Heart left ventricle (tissue), 16 donors: ENCODE results near the gene CALML6. TPM values are rescaled to one million over a fixed set of nuclear protein-coding genes. Genes with fewer than 3 reads are reported as not detected.

ENCODE experiments used
- ATAC-seq, 4 donors: fragments of 200-7000 bp; cut with Tn5 transposase; one replicate each; pipeline ENCODE4 v1.9.1; 2020 to 2022; ENCODE audit warnings: moderate library complexity in 4 of 4, mild to moderate bottlenecking in 3 of 4, moderate number of reproducible peaks in 1 of 4
- DNase-seq, 5 donors: peaks; one replicate each; pipeline ENCODE4 v3.0.0-alpha.2; 2020
- H3K27ac ChIP-seq, 12 donors: fragments of 200-600 bp; sonication (generic) in 4 of 12; one replicate each; pipeline versions ENCODE4 v1.5.0 to v1.8.0; 2016 to 2022; ENCODE audit warnings: mild to moderate bottlenecking in 2 of 12
- H3K27me3 ChIP-seq, 9 donors: fragments of 200-600 bp; sonication (generic) in 2 of 9; one replicate each; pipeline versions ENCODE4 v1.5.1 to v1.8.0; 2016 to 2022; ENCODE audit warnings: mild to moderate bottlenecking in 3 of 9
- H3K36me3 ChIP-seq, 9 donors: fragments of 200-600 bp; sonication (generic) in 2 of 9; one replicate each; pipeline versions ENCODE4 v1.5.0 to v1.8.0; 2018 to 2022; ENCODE audit warnings: mild to moderate bottlenecking in 2 of 9
- H3K4me1 ChIP-seq, 12 donors: fragments of 200-600 bp; sonication (generic) in 4 of 12; one replicate each; pipeline versions ENCODE4 v1.5.0 to v1.8.0; 2016 to 2022; ENCODE audit warnings: mild to moderate bottlenecking in 3 of 12
- H3K4me3 ChIP-seq, 12 donors: fragments of 200-600 bp; sonication (generic) in 4 of 12; one replicate each; pipeline versions ENCODE4 v1.5.0 to v1.8.0; 2017 to 2022; ENCODE audit warnings: mild to moderate bottlenecking in 9 of 12, moderate library complexity in 4 of 12
- H3K9me3 ChIP-seq, 12 donors: fragments of 200-600 bp; sonication (generic) in 4 of 12; one replicate each; pipeline versions ENCODE4 v1.5.0 to v1.8.0; 2016 to 2022; ENCODE audit warnings: mild to moderate bottlenecking in 1 of 12
- CTCF ChIP-seq, 12 donors: fragments of 200-600 bp; sonication (generic) in 4 of 12; IDR thresholded peaks; one replicate each; pipeline versions ENCODE4 v1.5.0 to v1.8.0; 2018 to 2022; ENCODE audit warnings: antibody characterized with exemption in 12 of 12, mild to moderate bottlenecking in 5 of 12
- POLR2A ChIP-seq, 2 donors: fragments of 450-650 bp; IDR thresholded peaks; one replicate each; pipeline ENCODE4 v1.6.1; 2017; ENCODE audit warnings: antibody characterized with exemption in 2 of 2, mild to moderate bottlenecking in 2 of 2, moderate library complexity in 2 of 2
- WGBS, 4 donors: extraction: QIAGEN DNeasy Blood & Tissue Kit in 2 of 4; methylation state at CpG; one replicate each; pipeline versions ENCODE4 v1.1.5 to v1.1.7; 2013 to 2018; 5-methylcytosine and 5-hydroxymethylcytosine counted together
- intact Hi-C, 10 donors: fragments of 100-400 bp; cut with DNase I; formaldehyde crosslinking; loops; one replicate each; pipeline versions ENCODE4 v1.11.1 to v1.14.2; 2022
- polyA plus RNA-seq, 2 donors: library from polyadenylated mRNA; stranded (reverse); fragments of 200-250 nt; gene quantifications; one replicate each; pipeline ENCODE4 v1.2.3, GENCODE V29; 2013
- total RNA-seq, 9 donors: library from RNA; depleted of rRNA in 2 of 9; stranded (reverse); fragments of >200 nt in 2 of 9; fragmentation: NEBNext Ultra II Directional in 3 of 9; extraction: Animal tissue kit (Norgen Biotek cat#: 25700) in 3 of 9; gene quantifications; one replicate each; pipeline versions ENCODE4 v1.1.0 to v1.2.4, GENCODE V29; 2016 to 2023
- donor health status: ischemic (EF 13 %, LVEDD 7.1; RV severe dilation, severe dysfunction).
- donor health status: healthy with polysubstance abuse.
- donor health status: DM: no; HTN: yes; CAD: no.
- donor health status: DM: no; HTN: no; CAD: no.
- donor health status: ischemic (EF 25% LVEDD 6.9; RV normal size, moderate dysfunction).
- donor health status: ischemic (EF 25% LVEDD 5.7; RV mildly dilated, moderate dysfunction).
- donor health status: healthy.
- donor health status: DM: yes; HTN: yes; CAD: no.
- donor health status: ischemic (EF 35%, LVEDD 5.7; RV mildly dilated, moderate dysfunction).
- donor health status: nonischemic (EF 11% LVEDD 7.7; RV severe dilation, severe dysfunction).
- donor health status: DM: yes; HTN: yes; CAD: no.
- donor health status: PGD.
- donor health status: ischemic (EF 29% LVEDD 5.4; RV normal size, mild dysfunction).
- donor health status: nonischemic (EF 23%, LVEDD 6.1; RV moderate dilation, normal function).

The CALML6 gene
- total and polyA plus RNA-seq, 11 donors = 0.17 to 0.58 (median 0.29) TPM; not detected in 8

- TF ChIP-seq POLR2A (IDR thresholded peaks at IDR 0.05) (no peak), CTCF (IDR thresholded peaks at IDR 0.05) (no peak)
- intact Hi-C loops = no loop called here
- no peak overlapping the region for H3K4me3 ChIP-seq
- H3K27ac ChIP-seq = no peak overlapping the region
- DNase-seq (no peak), ATAC-seq (no peak)
- H3K36me3 ChIP-seq = no peaks in the 10 kb centered on the region
- peaks cover 0 to 10% (median 2%) of the 10 kb centered on the region in 12 donors for H3K4me1 ChIP-seq
- WGBS, 4 donors = 67 to 76% (median 73%) methylated on average over 5 of the region's 5 CpGs
- H3K9me3 ChIP-seq = no peaks in the 10 kb centered on the region
- no peaks in the 10 kb centered on the region for H3K27me3 ChIP-seq
These were observed 35.9 kb downstream of the CALML6 start for GRCh38 chr1:1950940-1951339.

GRCh38 chr1:1954015-1954414 is 39.0 kb downstream of the CALML6 start:
- Histone ChIP-seq H3K4me1 (no peaks in the 10 kb centered on the region), H3K36me3 (no peaks in the 10 kb centered on the region), H3K27me3 (peaks cover 0 to 15% (median 0%) of the 10 kb centered on the region in 9 donors), H3K27ac (no peak overlapping the region), H3K4me3 (no peak overlapping the region), H3K9me3 (no peaks in the 10 kb centered on the region)
- 84 to 89% (median 89%) methylated on average over 9 of the region's 9 CpGs for WGBS, 4 donors
- no peak for TF ChIP-seq POLR2A (IDR thresholded peaks at IDR 0.05)
- TF ChIP-seq CTCF (IDR thresholded peaks at IDR 0.05) = no peak
- DNase-seq (no peak), ATAC-seq (no peak)
- intact Hi-C loops = no loop called here

- intact Hi-C loops = loop anchor here in 2 of 10 donors (5.0 kb wide), 1 partner anchor 92 kb away; no protein-coding TSS in a partner anchor
- Histone ChIP-seq H3K4me1 (peaks cover 0 to 7% (median 3%) of the 10 kb centered on the region in 12 donors), H3K4me3 (no peak overlapping the region), H3K9me3 (no peaks in the 10 kb centered on the region), H3K36me3 (no peaks in the 10 kb centered on the region), H3K27me3 (peaks cover 0 to 24% (median 7%) of the 10 kb centered on the region in 9 donors), H3K27ac (no peak overlapping the region)
- ATAC-seq (no peak), DNase-seq (no peak)
- WGBS, 4 donors = 76 to 90% (median 87%) methylated on average over 45 to 46 of the region's 46 CpGs
- TF ChIP-seq CTCF (IDR thresholded peaks at IDR 0.05) = no peak
These were observed 39.9 kb downstream of the CALML6 start for GRCh38 chr1:1954831-1955441.

GRCh38 chr1:1955621-1956094 is 40.6 kb downstream of the CALML6 start:
- ATAC-seq (no peak), DNase-seq (no peak)
- Histone ChIP-seq H3K36me3 (no peaks in the 10 kb centered on the region), H3K9me3 (no peaks in the 10 kb centered on the region), H3K27ac (no peak overlapping the region), H3K4me3 (no peak overlapping the region), H3K27me3 (peaks cover 0 to 25% (median 11%) of the 10 kb centered on the region in 9 donors), H3K4me1 (peaks cover 0 to 12% (median 7%) of the 10 kb centered on the region in 12 donors)
- WGBS, 4 donors = 48 to 76% (median 61%) methylated on average over 14 of the region's 14 CpGs
- no peak for TF ChIP-seq POLR2A (IDR thresholded peaks at IDR 0.05)
- no peak for TF ChIP-seq CTCF (IDR thresholded peaks at IDR 0.05)
- intact Hi-C loops = loop anchor here in 2 of 10 donors (5.0 kb wide), 1 partner anchor 92 kb away; no protein-coding TSS in a partner anchor
